Transverse colon (tissue), 4 donors: ENCODE measurements around the gene DOCK8. TPM values are rescaled to one million over a fixed set of nuclear protein-coding genes. Genes with fewer than 3 reads are reported as not detected.

ENCODE experiments used
- DNase-seq: peaks from one replicate; pipeline ENCODE4 v3.0.0-alpha.2; 2019
- H3K27ac ChIP-seq, 4 donors: fragments of 200-600 bp; sonication (generic); 2 replicates each; pipeline ENCODE4 v1.5.1; 2016 to 2018; ENCODE audit warnings: inconsistent platforms in 4 of 4
- H3K27me3 ChIP-seq: fragments of 200-600 bp; sonication (generic); 2 replicates; pipeline ENCODE4 v1.5.1; 2017; ENCODE audit warnings: inconsistent platforms
- H3K36me3 ChIP-seq, 4 donors: fragments of 200-600 bp; sonication (generic); 2 replicates each; pipeline ENCODE4 v1.5.1; 2017 to 2019; ENCODE audit warnings: inconsistent platforms in 4 of 4
- H3K4me1 ChIP-seq, 4 donors: fragments of 200-600 bp; sonication (generic); 2 replicates each; pipeline ENCODE4 v1.5.1; 2017 to 2020; ENCODE audit warnings: inconsistent platforms in 4 of 4
- H3K4me3 ChIP-seq, 4 donors: fragments of 200-600 bp; sonication (generic); 1 replicate in 1 of 4; 2 replicates in 3 of 4; pipeline versions ENCODE4 v1.5.1 to v1.6.1; 2017 to 2019; ENCODE audit warnings: inconsistent platforms in 4 of 4
- H3K9me3 ChIP-seq, 2 donors: fragments of 200-600 bp; sonication (generic); 2 replicates each; pipeline ENCODE4 v1.5.1; 2017 to 2019; ENCODE audit warnings: inconsistent platforms in 2 of 2
- CTCF ChIP-seq, 5 experiments: fragments of 200-600 bp in 3 of 5; fragments of 450-650 bp in 2 of 5; sonication (generic) in 3 of 5; IDR thresholded peaks; 1 replicate in 2 of 5; 2 replicates in 3 of 5; pipeline ENCODE4 v1.5.1; 2016 to 2017; ENCODE audit warnings: antibody characterized with exemption in 5 of 5, inconsistent platforms in 3 of 5, mild to moderate bottlenecking in 2 of 5, moderate library complexity in 1 of 5
- EP300 ChIP-seq: sonication (generic); formaldehyde crosslinking; IDR thresholded peaks from one replicate; pipeline ENCODE4 v1.6.1; 2017; ENCODE audit warnings: antibody characterized with exemption, low read depth
- POLR2A ChIP-seq: fragments of 450-650 bp; IDR thresholded peaks from one replicate; pipeline ENCODE4 v1.6.1; 2016; ENCODE audit warnings: antibody characterized with exemption, mild to moderate bottlenecking, moderate library complexity
- POLR2AphosphoS5 ChIP-seq, 3 donors: sonication (generic); formaldehyde crosslinking; IDR thresholded peaks; one replicate each; pipeline ENCODE4 v1.6.1; 2016; ENCODE audit warnings: antibody characterized with exemption in 3 of 3
- WGBS, 2 donors: methylation state at CpG; one replicate each; pipeline ENCODE4 v1.1.5; 2018; ENCODE audit warnings: low coverage in 1 of 2; 5-methylcytosine and 5-hydroxymethylcytosine counted together
- in situ Hi-C, 4 donors: fragments of 200-750 bp; cut with MboI; loops; one replicate each; pipeline versions ENCODE4 v1.15.0 to v1.15.1; 2017; ENCODE audit warnings: low sequenced_read_pairs in 3 of 4, low pct_ligation_motif_present in 1 of 4, low pct_unique_long_range_greater_than_20kb in 1 of 4
- intact Hi-C: fragments of 100-400 bp; cut with DNase I; formaldehyde crosslinking; loops from one replicate; pipeline ENCODE4 v1.15.1; 2023; ENCODE audit warnings: low total_unique reads
- total RNA-seq, 4 donors: library from RNA; depleted of rRNA; stranded (reverse); fragments of >200 nt; gene quantifications; one replicate each; pipeline ENCODE4 v1.1.0, GENCODE V29; 2016

The DOCK8 gene
- total RNA-seq, 4 donors from 2014 or later: 11.2 to 59.5 (median 14.7) TPM

- H3K27ac ChIP-seq: no peak overlapping the region
- intact Hi-C loops: no loop called here
- WGBS, 2 donors: 68 to 80% methylated on average over 1 to 5 of the region's 5 CpGs
- DNase-seq: no peak
- H3K9me3 ChIP-seq: no peaks in the 10 kb centered on the region
- H3K27me3 ChIP-seq: no peaks in the 10 kb centered on the region
- no peak for TF ChIP-seq CTCF (IDR thresholded peaks at IDR 0.05)
- no peak for TF ChIP-seq POLR2A
- no peak for TF ChIP-seq EP300
- no peak for TF ChIP-seq POLR2AphosphoS5 (IDR thresholded peaks at IDR 0.05)
- no peaks in the 10 kb centered on the region for H3K36me3 ChIP-seq
- no peak overlapping the region for H3K4me3 ChIP-seq
- in situ Hi-C loops: no loop called here
- no peaks in the 10 kb centered on the region for H3K4me1 ChIP-seq
These were observed 205.0 kb downstream of the DOCK8 start for GRCh38 chr9:419571-420171.

- no peak overlapping the region for H3K4me3 ChIP-seq
- H3K9me3 ChIP-seq: no peaks in the 10 kb centered on the region
- TF ChIP-seq CTCF (IDR thresholded peaks at IDR 0.05) (no peak), POLR2A (no peak)
- no peaks in the 10 kb centered on the region for H3K27me3 ChIP-seq
- no peak overlapping the region for H3K27ac ChIP-seq
- WGBS, 2 donors: 98 to 100% methylated on average over 4 to 6 of the region's 6 CpGs
- peaks cover 0 to 5% (median 0%) of the 10 kb centered on the region in 4 donors for H3K36me3 ChIP-seq
- no peaks in the 10 kb centered on the region for H3K4me1 ChIP-seq
- in situ Hi-C loops: no loop called here
- no peak for DNase-seq
- intact Hi-C loops: no loop called here
These were observed 207.2 kb downstream of the DOCK8 start for GRCh38 chr9:421896-422295.

- in situ Hi-C loops: no loop called here
- WGBS, 2 donors: 91% methylated on average over 6 of the region's 6 CpGs; no CpG with 5 or more reads in 1 of the 2 donors
These were observed 211.6 kb downstream of the DOCK8 start for GRCh38 chr9:426264-426663.

GRCh38 chr9:426976-427375 lies 212.3 kb downstream of the DOCK8 start:
- in situ Hi-C loops (no loop called here), intact Hi-C loops (no loop called here)
- peaks cover 0 to 5% (median 0%) of the 10 kb centered on the region in 4 donors for H3K36me3 ChIP-seq
- no peak overlapping the region for H3K27ac ChIP-seq
- no peaks in the 10 kb centered on the region for H3K27me3 ChIP-seq
- 75 to 100% methylated on average over 1 of the region's 1 CpG for WGBS, 2 donors
- no peak overlapping the region for H3K4me3 ChIP-seq
- TF ChIP-seq POLR2A: no peak
- no peak for TF ChIP-seq POLR2AphosphoS5 (IDR thresholded peaks at IDR 0.05)
- TF ChIP-seq CTCF (IDR thresholded peaks at IDR 0.05): no peak
- TF ChIP-seq EP300: no peak
- H3K4me1 ChIP-seq: no peaks in the 10 kb centered on the region
- DNase-seq: no peak
- no peaks in the 10 kb centered on the region for H3K9me3 ChIP-seq

More at GRCh38 chr9:426264-426663, 211.6 kb downstream of the DOCK8 start:
- Histone ChIP-seq H3K9me3 (no peaks in the 10 kb centered on the region), H3K36me3 (peaks cover 0 to 5% (median 0%) of the 10 kb centered on the region in 4 donors), H3K27ac (no peak overlapping the region), H3K4me3 (no peak overlapping the region), H3K4me1 (no peaks in the 10 kb centered on the region), H3K27me3 (no peaks in the 10 kb centered on the region)
- TF ChIP-seq EP300 (no peak), CTCF (IDR thresholded peaks at IDR 0.05) (no peak), POLR2AphosphoS5 (IDR thresholded peaks at IDR 0.05) (no peak), POLR2A (no peak)
- DNase-seq: no peak
- intact Hi-C loops: no loop called here
